GM12872 (cell line): ENCODE results near the gene VAC14.

ENCODE experiments used
- TF ChIP-seq, protein P1 (sequence below): IDR thresholded peaks from 3 replicates; pipeline ENCODE4 v1.5.1; 2011; ENCODE audit warnings: low read depth, mild to moderate bottlenecking, low read length, moderate library complexity; ENCODE audit not compliant: insufficient read depth

Gene VAC14

GRCh38 chr16:70800781-70801480 lies at the start of gene VAC14:
TSS of gene VAC14 (minus strand) at chr16:70801158. CDS start at chr16:70800900, 258 bp downstream.
- TF ChIP-seq, protein P1, sequence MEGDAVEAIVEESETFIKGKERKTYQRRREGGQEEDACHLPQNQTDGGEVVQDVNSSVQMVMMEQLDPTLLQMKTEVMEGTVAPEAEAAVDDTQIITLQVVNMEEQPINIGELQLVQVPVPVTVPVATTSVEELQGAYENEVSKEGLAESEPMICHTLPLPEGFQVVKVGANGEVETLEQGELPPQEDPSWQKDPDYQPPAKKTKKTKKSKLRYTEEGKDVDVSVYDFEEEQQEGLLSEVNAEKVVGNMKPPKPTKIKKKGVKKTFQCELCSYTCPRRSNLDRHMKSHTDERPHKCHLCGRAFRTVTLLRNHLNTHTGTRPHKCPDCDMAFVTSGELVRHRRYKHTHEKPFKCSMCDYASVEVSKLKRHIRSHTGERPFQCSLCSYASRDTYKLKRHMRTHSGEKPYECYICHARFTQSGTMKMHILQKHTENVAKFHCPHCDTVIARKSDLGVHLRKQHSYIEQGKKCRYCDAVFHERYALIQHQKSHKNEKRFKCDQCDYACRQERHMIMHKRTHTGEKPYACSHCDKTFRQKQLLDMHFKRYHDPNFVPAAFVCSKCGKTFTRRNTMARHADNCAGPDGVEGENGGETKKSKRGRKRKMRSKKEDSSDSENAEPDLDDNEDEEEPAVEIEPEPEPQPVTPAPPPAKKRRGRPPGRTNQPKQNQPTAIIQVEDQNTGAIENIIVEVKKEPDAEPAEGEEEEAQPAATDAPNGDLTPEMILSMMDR: no peak

DNA sequence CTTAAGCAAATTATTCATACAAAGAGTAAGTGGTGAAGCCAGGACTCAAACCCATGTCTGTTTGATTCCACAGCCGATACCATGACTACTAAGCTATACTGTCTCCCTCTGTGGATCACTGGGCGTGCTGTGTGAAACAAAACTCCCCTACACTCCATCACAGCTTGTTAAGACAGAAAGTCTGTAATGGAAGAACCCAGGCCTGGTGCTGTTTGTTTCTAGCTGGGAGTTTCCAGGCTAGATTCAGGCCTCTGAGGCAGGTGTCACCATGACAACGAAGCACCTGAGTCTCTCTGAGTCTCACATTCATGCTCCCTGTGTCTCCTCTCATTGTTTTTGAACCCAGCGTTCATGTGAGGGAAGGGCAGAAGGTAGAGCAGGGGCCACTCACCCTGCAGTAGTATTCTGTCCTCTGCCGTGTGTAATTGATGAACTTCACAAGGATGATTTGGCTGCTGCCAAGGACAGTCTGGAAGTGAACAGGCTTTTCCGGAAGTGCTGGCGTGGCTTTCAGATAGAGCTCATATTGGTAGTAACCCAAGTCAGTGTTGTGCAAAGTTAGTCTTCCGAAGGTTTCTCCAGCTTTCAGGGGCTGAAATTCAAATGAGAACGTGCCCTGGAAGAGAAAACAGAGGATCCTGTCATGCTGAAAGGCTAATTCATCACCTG lies 8.6 kb upstream of the VAC14 start:
- TF ChIP-seq, protein P1: no peak

DNA sequence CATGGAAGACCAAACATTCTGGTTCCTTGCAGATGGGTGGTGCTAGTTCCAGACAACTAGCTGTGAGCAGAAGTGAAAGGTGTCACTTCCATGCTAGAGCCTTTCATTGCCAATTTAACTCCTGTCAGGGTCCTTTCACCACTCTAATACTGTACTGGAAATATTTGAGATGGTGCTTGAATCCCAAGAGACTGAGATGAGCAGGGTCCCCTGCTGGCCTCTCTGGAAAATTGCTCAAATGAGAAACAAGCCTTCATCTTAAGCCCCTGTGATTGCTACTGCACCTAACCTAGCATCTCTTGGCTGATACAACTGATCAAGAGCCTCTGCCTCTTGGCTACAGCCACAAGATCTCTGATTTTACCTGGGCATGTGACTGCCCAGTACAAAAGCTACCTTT lies 7.4 kb upstream of the VAC14 start:
- TF ChIP-seq, protein P1: peak; percentile 36; the same call in 1 of the 3 replicates

DNA sequence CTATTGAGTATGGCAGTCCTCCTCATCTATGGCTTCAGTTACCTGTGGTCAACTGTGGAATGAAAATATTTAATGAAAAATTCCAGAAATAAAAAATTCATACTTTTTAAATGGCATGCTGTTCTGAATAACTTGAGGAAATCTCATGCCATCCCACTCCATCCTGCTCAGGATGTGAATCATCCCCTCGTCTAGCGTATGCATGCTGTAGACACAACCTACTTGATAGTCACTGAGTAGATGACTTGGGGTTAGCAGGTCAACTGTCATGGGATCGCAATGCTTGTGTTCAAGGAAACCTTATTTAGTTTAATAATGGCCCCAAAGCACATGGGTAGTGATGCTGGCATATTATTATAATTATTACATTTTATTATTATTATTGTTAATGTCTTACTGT lies 4.8 kb upstream of the VAC14 start:
- TF ChIP-seq, protein P1: no peak

GRCh38 chr16:70805380-70805779 lies 4.4 kb upstream of the VAC14 start:
- TF ChIP-seq, protein P1: no peak

DNA sequence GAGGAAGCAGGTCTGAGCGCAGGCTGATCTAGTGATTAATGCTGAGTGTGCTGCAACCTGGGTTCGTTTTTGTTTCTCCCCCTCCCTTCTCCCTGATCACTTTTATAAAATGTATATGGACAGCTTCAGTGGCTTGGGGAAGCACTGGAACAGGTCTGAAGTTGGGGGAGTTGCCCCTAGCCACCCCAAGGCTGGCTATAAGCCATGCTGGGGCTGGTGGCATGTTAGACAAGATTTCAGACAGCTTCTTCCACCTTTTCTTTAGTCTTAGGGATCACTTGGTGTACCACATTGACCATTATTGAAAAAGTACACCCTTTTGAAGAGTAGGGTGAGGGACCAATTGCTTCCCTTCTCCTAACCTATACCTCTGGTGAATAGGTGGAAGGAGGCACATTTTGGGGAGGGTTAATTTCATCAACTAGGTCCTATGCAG lies 3.8 kb upstream of the VAC14 start:
- TF ChIP-seq, protein P1: no peak

DNA sequence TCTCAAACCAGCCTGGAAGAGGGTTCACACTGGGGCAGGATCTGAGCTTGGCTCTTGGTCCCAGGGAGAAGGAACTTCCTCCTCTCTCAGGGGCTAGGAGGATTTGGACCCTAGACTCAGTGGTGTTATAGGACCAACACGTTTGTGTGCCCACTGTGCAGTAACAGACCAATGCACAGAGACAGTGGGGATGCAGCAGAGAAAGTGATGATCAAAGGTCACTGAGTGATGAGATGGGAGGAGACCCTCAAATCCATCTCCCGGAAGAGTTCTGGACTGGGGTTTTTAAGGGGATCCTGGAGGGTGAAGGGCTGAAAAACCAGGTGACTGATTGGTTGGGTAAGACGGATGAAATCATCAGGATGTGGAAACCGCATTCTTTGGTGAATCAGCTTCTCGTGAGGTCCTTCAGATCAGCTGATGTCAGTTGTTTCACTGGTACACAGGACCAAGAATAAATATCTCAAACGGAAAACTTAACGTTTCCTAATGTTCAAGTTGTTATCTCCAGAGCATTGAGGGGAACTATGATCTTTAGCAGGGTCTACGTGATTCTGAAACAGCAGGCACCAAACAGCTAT lies 3.3 kb upstream of the VAC14 start:
- TF ChIP-seq, protein P1: no peak
